Measurements from ENCODE around the gene VDAC1.
"Not testable (repeated sequence)": the region's sequence is repeated elsewhere in the genome, so short reads cannot be mapped to it uniquely, and the experiment has no call there.

VDAC1 gene

GRCh38 chr5:133957591-133957990 lies 47.2 kb downstream of the VDAC1 start:
- TF ChIP-seq CTCF (conservative IDR thresholded peaks at IDR 0.05; ENCODE audit: low read length), result no peak
- no peak for DNase-seq (ENCODE audit: low read depth)
- no peak overlapping the region for H3K4me3 ChIP-seq (ENCODE audit: low read length)

GRCh38 chr5:133957080-133957479 lies 47.7 kb downstream of the VDAC1 start:
- no peak overlapping the region for H3K4me3 ChIP-seq (ENCODE audit: low read length)
- no peak for DNase-seq (ENCODE audit: low read depth)
- no peak for TF ChIP-seq CTCF (conservative IDR thresholded peaks at IDR 0.05; ENCODE audit: low read length)

GRCh38 chr5:133956196-133956595 lies 48.6 kb downstream of the VDAC1 start:
- DNase-seq (ENCODE audit: low read depth); H3K4me3 ChIP-seq (ENCODE audit: low read length): not testable (repeated sequence)

- TF ChIP-seq CTCF (conservative IDR thresholded peaks at IDR 0.05; ENCODE audit: low read length), result no peak
- no peak for DNase-seq (ENCODE audit: low read depth)
- H3K4me3 ChIP-seq (ENCODE audit: low read length), result no peak overlapping the region
These were observed 51.1 kb downstream of the VDAC1 start for GRCh38 chr5:133953568-133954145.

- no peak for TF ChIP-seq CTCF (conservative IDR thresholded peaks at IDR 0.05; ENCODE audit: low read length)
- DNase-seq (ENCODE audit: low read depth), result peak; percentile 97
- H3K4me3 ChIP-seq (ENCODE audit: low read length), result no peak overlapping the region
These were observed 51.8 kb downstream of the VDAC1 start for GRCh38 chr5:133952729-133953567.

- DNase-seq (ENCODE audit: low read depth), result no peak
- TF ChIP-seq CTCF (conservative IDR thresholded peaks at IDR 0.05; ENCODE audit: low read length), result no peak
- no peak overlapping the region for H3K4me3 ChIP-seq (ENCODE audit: low read length)
These were observed 53.8 kb downstream of the VDAC1 start for GRCh38 chr5:133950821-133951612.

GRCh38 chr5:133948721-133949120 lies 56.1 kb downstream of the VDAC1 start:
- TF ChIP-seq CTCF (conservative IDR thresholded peaks at IDR 0.05; ENCODE audit: low read length), result no peak
- no peak for DNase-seq (ENCODE audit: low read depth)
- no peak overlapping the region for H3K4me3 ChIP-seq (ENCODE audit: low read length)
